HepG2 (cell line): ENCODE measurements around the gene SLC22A23. TPM values are rescaled to one million over a fixed set of nuclear protein-coding genes. Genes with fewer than 3 reads are reported as not detected.
A peak's percentile ranks its signal among the peaks of the same experiment; 100 is the strongest.

ENCODE experiments used
- FOXK1 ChIP-seq: sonication (generic); formaldehyde crosslinking; IDR thresholded peaks from 2 replicates; pipeline ENCODE4 v1.4.0; 2020; ENCODE audit warnings: low read depth, missing genetic modification reagents, borderline replicate concordance
- HOMEZ ChIP-seq: IDR thresholded peaks from 2 replicates; pipeline ENCODE4 v1.6.1; 2016; ENCODE audit warnings: low read depth
- HOXA3 ChIP-seq: sonication (generic); formaldehyde crosslinking; IDR thresholded peaks from 2 replicates; pipeline ENCODE4 v1.5.0; 2020; ENCODE audit warnings: missing genetic modification reagents
- MYC ChIP-seq: sonication (generic); formaldehyde crosslinking; IDR thresholded peaks from 2 replicates; pipeline ENCODE4 v1.9.0; 2021; ENCODE audit warnings: missing genetic modification reagents, borderline replicate concordance
- PBX3 ChIP-seq: sonication (generic); formaldehyde crosslinking; IDR thresholded peaks from 2 replicates; pipeline ENCODE4 v1.8.1; 2023; ENCODE audit warnings: missing genetic modification reagents, inconsistent platforms, borderline replicate concordance
- PHF21A ChIP-seq: sonication (generic); formaldehyde crosslinking; IDR thresholded peaks from 2 replicates; pipeline ENCODE4 v1.5.0; 2020; ENCODE audit warnings: mild to moderate bottlenecking, missing genetic modification reagents
- RBM22 ChIP-seq: fragments of 200-400 bp; formaldehyde crosslinking; optimal IDR thresholded peaks from 2 replicates; pipeline ENCODE3; 2017; ENCODE audit warnings: mild to moderate bottlenecking, low read length, moderate library complexity
- RFX3 ChIP-seq: IDR thresholded peaks from 2 replicates; pipeline ENCODE4 v1.6.1; 2016; ENCODE audit warnings: missing biosample characterization, missing genetic modification reagents
- SCMH1 ChIP-seq: sonication (generic); formaldehyde crosslinking; IDR thresholded peaks from 2 replicates; pipeline ENCODE4 v1.9.0; 2021; ENCODE audit warnings: missing genetic modification reagents, mild to moderate bottlenecking, borderline replicate concordance
- STAT6 ChIP-seq: sonication (generic); formaldehyde crosslinking; IDR thresholded peaks from 2 replicates; pipeline ENCODE4 v1.4.0; 2020; ENCODE audit warnings: missing genetic modification reagents, mild to moderate bottlenecking, borderline replicate concordance
- SUZ12 ChIP-seq: fragments of 150-350 bp; IDR thresholded peaks from 2 replicates; pipeline ENCODE4 v1.6.1; 2014; ENCODE audit warnings: low read depth, low read length
- THAP11 ChIP-seq: IDR thresholded peaks from 2 replicates; pipeline ENCODE4 v1.6.1; 2016; ENCODE audit warnings: missing biosample characterization, missing genetic modification reagents
- ZC3H13 ChIP-seq: sonication (generic); formaldehyde crosslinking; IDR thresholded peaks from 2 replicates; pipeline ENCODE4 v1.8.1; 2023; ENCODE audit warnings: mild to moderate bottlenecking, missing genetic modification reagents, moderate library complexity
- ZFP36L2 ChIP-seq: sonication (generic); formaldehyde crosslinking; IDR thresholded peaks from 2 replicates; pipeline ENCODE4 v1.4.0; 2020; ENCODE audit warnings: missing genetic modification reagents
- ZKSCAN1 ChIP-seq: fragments of 150-350 bp; IDR thresholded peaks from 2 replicates; pipeline ENCODE4 v1.6.1; 2014; ENCODE audit warnings: low read length
- ZNF691 ChIP-seq: sonication (generic); formaldehyde crosslinking; IDR thresholded peaks from 2 replicates; pipeline ENCODE4 v1.4.0; 2020; ENCODE audit warnings: missing genetic modification reagents, low read depth, mild to moderate bottlenecking, borderline replicate concordance
- ZNF704 ChIP-seq: sonication (generic); formaldehyde crosslinking; IDR thresholded peaks from 2 replicates; pipeline ENCODE4 v1.8.1; 2023; ENCODE audit warnings: mild to moderate bottlenecking, inconsistent platforms, moderate library complexity, missing genetic modification reagents, borderline replicate concordance
- ZNF724P ChIP-seq: sonication (generic); formaldehyde crosslinking; IDR thresholded peaks from 2 replicates; pipeline ENCODE4 v1.8.0; 2022; ENCODE audit warnings: missing genetic modification reagents, borderline replicate concordance
- ZNF776 ChIP-seq: sonication (generic); formaldehyde crosslinking; IDR thresholded peaks from 2 replicates; pipeline ENCODE4 v1.4.0; 2020; ENCODE audit warnings: mild to moderate bottlenecking, missing genetic modification reagents
- ZNF788 ChIP-seq: sonication (generic); formaldehyde crosslinking; IDR thresholded peaks from 2 replicates; pipeline ENCODE4 v1.5.0; 2020; ENCODE audit warnings: mild to moderate bottlenecking, missing genetic modification reagents, borderline replicate concordance
- polyA plus RNA-seq, 8 experiments: library from polyadenylated mRNA; depleted of rRNA in 3 of 8; stranded (reverse) in 7 of 8; unstranded in 1 of 8; fragments of >200 nt; fragmentation: Illumina TruSeq in 4 of 8; extraction: Trizol in 4 of 8; gene quantifications; 2 replicates each; pipeline versions ENCODE4 v1.2.1 to v1.2.3, GENCODE V29; 2011 to 2016; ENCODE audit warnings: low read depth in 4 of 8, missing spikeins in 1 of 8, mixed read lengths in 1 of 8; ENCODE audit not compliant: insufficient read depth in 1 of 8
- total RNA-seq, 5 experiments: library from RNA; depleted of rRNA; stranded (reverse); fragments of >200 nt; fragmentation: Illumina TruSeq; extraction: Trizol; gene quantifications; 2 replicates each; pipeline ENCODE4 v1.2.3, GENCODE V29; 2016; ENCODE audit warnings: low read depth in 1 of 5

Gene SLC22A23
- total and polyA plus RNA-seq, 2 of the 13 experiments (the other 11 are each of a cell fraction or from before 2014, with no cell fraction given) = 11.8 to 17.5 TPM

GRCh38 chr6:3455569-3456394 is 1.1 kb downstream of the SLC22A23 start (continued):
- TF ChIP-seq HOMEZ (CRISPR knock-in tag) (no peak), THAP11 (CRISPR knock-in tag) (0 out of 2 replicates have a peak, but pooled peaks have one; percentile 29), ZNF776 (CRISPR knock-in tag) (no peak), ZFP36L2 (no peak), MYC (CRISPR knock-in tag) (peak; percentile 61; the same call in 1 of the 2 replicates), RFX3 (CRISPR knock-in tag) (no peak), HOXA3 (CRISPR knock-in tag) (peak; percentile 14), ZNF724P (CRISPR knock-in tag) (peak; percentile 87), ZKSCAN1 (no peak), STAT6 (CRISPR knock-in tag) (no peak), ZNF788 (CRISPR knock-in tag) (0 out of 2 replicates have a peak, but pooled peaks have one; percentile 27), FOXK1 (CRISPR knock-in tag) (no peak), PHF21A (0 out of 2 replicates have a peak, but pooled peaks have one; percentile 53), RBM22 (no peak), ZC3H13 (CRISPR knock-in tag) (peak; percentile 24; the same call in 1 of the 2 replicates), SCMH1 (CRISPR knock-in tag) (no peak), ZNF704 (CRISPR knock-in tag) (no peak; the same call in 1 of the 2 replicates), ZNF691 (CRISPR knock-in tag) (peak; percentile 42; the same call in 1 of the 2 replicates), SUZ12 (no peak), PBX3 (CRISPR knock-in tag) (no peak)
